Keratinocyte (primary cell): ENCODE data around the gene PARP1. TPM values are rescaled to one million over a fixed set of nuclear protein-coding genes. Genes with fewer than 3 reads are reported as not detected.

Experiments
- DNase-seq: peaks from one replicate; pipeline ENCODE4 v3.0.0-alpha.2; 2011; ENCODE audit warnings: low read depth, missing footprints, low spot score
- FAIRE-seq: peaks from 2 replicates; lab custom pipeline; 2011; peaks lifted over from hg19 to GRCh38; lab: Jason Lieb, UNC
- H2AFZ ChIP-seq: 2 replicates; pipeline ENCODE4 v1.6.0; 2012; ENCODE audit warnings: low read length, control low read depth, inconsistent platforms; ENCODE audit not compliant: control insufficient read depth
- H3K27ac ChIP-seq: 2 replicates; pipeline ENCODE4 v1.5.1; 2011; ENCODE audit warnings: low read length; ENCODE audit not compliant: control insufficient read depth, insufficient read depth
- H3K27me3 ChIP-seq: 3 replicates; pipeline ENCODE4 v1.6.0; 2011; ENCODE audit warnings: low read length; ENCODE audit not compliant: control insufficient read depth, insufficient read depth; ENCODE audit errors: extremely low read depth
- H3K36me3 ChIP-seq, 2 experiments: 2 replicates in 1 of 2; 3 replicates in 1 of 2; pipeline ENCODE4 v1.5.1; 2011; ENCODE audit warnings: low read length in 2 of 2, mild to moderate bottlenecking in 1 of 2; ENCODE audit not compliant: control insufficient read depth in 2 of 2, insufficient read depth in 2 of 2; ENCODE audit errors: extremely low read depth in 1 of 2
- H3K4me1 ChIP-seq: 3 replicates; pipeline ENCODE4 v1.5.1; 2011; ENCODE audit warnings: low read length; ENCODE audit not compliant: control insufficient read depth, insufficient read depth; ENCODE audit errors: extremely low read depth
- H3K4me2 ChIP-seq: 3 replicates; pipeline ENCODE4 v1.6.0; 2011; ENCODE audit warnings: low read depth, low read length; ENCODE audit not compliant: control insufficient read depth, insufficient read depth; ENCODE audit errors: extremely low read depth
- H3K4me3 ChIP-seq, 3 experiments: fragments of 200-600 bp in 1 of 3; sonication (generic) in 1 of 3; 2 replicates in 2 of 3; 3 replicates in 1 of 3; pipeline ENCODE4 v1.5.1; 2011 to 2016; ENCODE audit warnings: low read length in 3 of 3, mild to moderate bottlenecking in 3 of 3, control low read depth in 2 of 3, inconsistent platforms in 1 of 3, low read depth in 1 of 3, mixed read lengths in 1 of 3, mixed run types in 1 of 3, moderate library complexity in 1 of 3; ENCODE audit not compliant: control insufficient read depth in 2 of 3, insufficient read depth in 2 of 3; ENCODE audit errors: extremely low read depth in 1 of 3
- H3K79me2 ChIP-seq: 2 replicates; pipeline ENCODE4 v1.6.0; 2012; ENCODE audit warnings: low read length; ENCODE audit not compliant: control insufficient read depth, insufficient read depth
- H3K9ac ChIP-seq: 3 replicates; pipeline ENCODE4 v1.6.0; 2011; ENCODE audit warnings: low read length; ENCODE audit not compliant: control insufficient read depth, insufficient read depth; ENCODE audit errors: extremely low read depth
- H3K9me1 ChIP-seq: 3 replicates; pipeline ENCODE4 v1.6.0; 2011; ENCODE audit warnings: low read length; ENCODE audit not compliant: control insufficient read depth, insufficient read depth; ENCODE audit errors: extremely low read depth
- H3K9me3 ChIP-seq: 2 replicates; pipeline ENCODE4 v1.5.1; 2012; ENCODE audit warnings: low read depth, low read length; ENCODE audit not compliant: control insufficient read depth
- H4K20me1 ChIP-seq: 3 replicates; pipeline ENCODE4 v1.6.0; 2011; ENCODE audit warnings: low read length; ENCODE audit not compliant: control insufficient read depth, insufficient read depth; ENCODE audit errors: extremely low read depth
- CTCF ChIP-seq, 3 experiments: IDR thresholded peaks in 1 of 3; conservative IDR thresholded peaks in 1 of 3; optimal IDR thresholded peaks in 1 of 3; 2 replicates in 2 of 3; 3 replicates in 1 of 3; pipeline versions ENCODE3 to v1.5.1; 2011; ENCODE audit warnings: low read length in 3 of 3, mild to moderate bottlenecking in 3 of 3, moderate library complexity in 2 of 3, control low read depth in 1 of 3, inconsistent platforms in 1 of 3; ENCODE audit not compliant: insufficient read depth in 2 of 3; ENCODE audit errors: extremely low read depth in 1 of 3
- EZH2 ChIP-seq: IDR thresholded peaks from one replicate; pipeline ENCODE4 v1.6.1; 2012; ENCODE audit warnings: inconsistent platforms, mild to moderate bottlenecking, low read length, moderate library complexity
- dilution Hi-C: fragments of 300-500 bp; cut with MboI; formaldehyde crosslinking; loops from one replicate; pipeline ENCODE4 v1.7.0; 2020; ENCODE audit warnings: low sequenced_read_pairs; ENCODE audit not compliant: extremely low pct_ligation_motif_present
- polyA plus RNA-seq, 5 experiments: library from polyadenylated mRNA; depleted of rRNA in 3 of 5; stranded (reverse) in 3 of 5; stranded (forward) in 1 of 5; unstranded in 1 of 5; fragments of >200 nt; gene quantifications; 1 replicate in 1 of 5; 2 replicates in 3 of 5; 3 replicates in 1 of 5; pipeline versions ENCODE4 v1.2.1 to v1.2.3, GENCODE V29; 2011 to 2012; ENCODE audit warnings: missing spikeins in 2 of 5, low read depth in 1 of 5, low replicate concordance in 1 of 5

PARP1 gene
- polyA plus RNA-seq, 1 donor (not counting 4 experiments of a cell fraction or from before 2014, with no cell fraction given), result 62.9 TPM

- no peak overlapping the region for H3K4me2 ChIP-seq
- H2AFZ ChIP-seq, result no peak overlapping the region
- no peaks in the 10 kb centered on the region for H4K20me1 ChIP-seq
- H3K27ac ChIP-seq, result no peak overlapping the region
- no peak overlapping the region for H3K4me3 ChIP-seq
- H3K27me3 ChIP-seq, result no peaks in the 10 kb centered on the region
- DNase-seq (no peak), FAIRE-seq (no peak)
- no peaks in the 10 kb centered on the region for H3K9me3 ChIP-seq
- H3K9me1 ChIP-seq, result no peaks in the 10 kb centered on the region
- H3K79me2 ChIP-seq, result no peaks in the 10 kb centered on the region
- no peaks in the 10 kb centered on the region for H3K4me1 ChIP-seq
- TF ChIP-seq EZH2 (no peak), CTCF (optimal IDR thresholded peaks at IDR 0.05 in 1 of 3, IDR thresholded peaks at IDR 0.05 in 1 of 3, conservative IDR thresholded peaks at IDR 0.05 in 1 of 3; ENCODE audit: extremely low read depth in 1 of 3, insufficient read depth in 2 of 3, low read length in 3 of 3) (no peak)
- no peak overlapping the region for H3K9ac ChIP-seq
- H3K36me3 ChIP-seq, result peaks cover 24 to 48% of the 10 kb centered on the region in 2 experiments
- dilution Hi-C loops, result no loop called here
Observed at GRCh38 chr1:226369110-226369509, 38.8 kb downstream of the PARP1 start.

- no peaks in the 10 kb centered on the region for H3K9me3 ChIP-seq
- no peak overlapping the region for H3K9ac ChIP-seq
- no peak overlapping the region for H3K4me3 ChIP-seq
- H3K4me1 ChIP-seq, result no peaks in the 10 kb centered on the region
- H3K36me3 ChIP-seq, result peaks cover 33 to 41% of the 10 kb centered on the region in 2 experiments
- H3K79me2 ChIP-seq, result no peaks in the 10 kb centered on the region
- no peaks in the 10 kb centered on the region for H3K27me3 ChIP-seq
- no peak overlapping the region for H3K4me2 ChIP-seq
- FAIRE-seq (no peak), DNase-seq (no peak)
- TF ChIP-seq EZH2, result no peak
- TF ChIP-seq CTCF (optimal IDR thresholded peaks at IDR 0.05 in 1 of 3, IDR thresholded peaks at IDR 0.05 in 1 of 3, conservative IDR thresholded peaks at IDR 0.05 in 1 of 3; ENCODE audit: extremely low read depth in 1 of 3, insufficient read depth in 2 of 3, low read length in 3 of 3), result no peak
- H3K9me1 ChIP-seq, result no peaks in the 10 kb centered on the region
- H3K27ac ChIP-seq, result no peak overlapping the region
- no peak overlapping the region for H2AFZ ChIP-seq
- H4K20me1 ChIP-seq, result no peaks in the 10 kb centered on the region
- dilution Hi-C loops, result no loop called here
Observed at GRCh38 chr1:226366290-226366689, 41.6 kb downstream of the PARP1 start.
